Measurements from ENCODE around the gene B4GALNT1.
"Not testable (repeated sequence)": the region's sequence is repeated elsewhere in the genome, so short reads cannot be mapped to it uniquely, and the experiment has no call there.

B4GALNT1 gene

DNA sequence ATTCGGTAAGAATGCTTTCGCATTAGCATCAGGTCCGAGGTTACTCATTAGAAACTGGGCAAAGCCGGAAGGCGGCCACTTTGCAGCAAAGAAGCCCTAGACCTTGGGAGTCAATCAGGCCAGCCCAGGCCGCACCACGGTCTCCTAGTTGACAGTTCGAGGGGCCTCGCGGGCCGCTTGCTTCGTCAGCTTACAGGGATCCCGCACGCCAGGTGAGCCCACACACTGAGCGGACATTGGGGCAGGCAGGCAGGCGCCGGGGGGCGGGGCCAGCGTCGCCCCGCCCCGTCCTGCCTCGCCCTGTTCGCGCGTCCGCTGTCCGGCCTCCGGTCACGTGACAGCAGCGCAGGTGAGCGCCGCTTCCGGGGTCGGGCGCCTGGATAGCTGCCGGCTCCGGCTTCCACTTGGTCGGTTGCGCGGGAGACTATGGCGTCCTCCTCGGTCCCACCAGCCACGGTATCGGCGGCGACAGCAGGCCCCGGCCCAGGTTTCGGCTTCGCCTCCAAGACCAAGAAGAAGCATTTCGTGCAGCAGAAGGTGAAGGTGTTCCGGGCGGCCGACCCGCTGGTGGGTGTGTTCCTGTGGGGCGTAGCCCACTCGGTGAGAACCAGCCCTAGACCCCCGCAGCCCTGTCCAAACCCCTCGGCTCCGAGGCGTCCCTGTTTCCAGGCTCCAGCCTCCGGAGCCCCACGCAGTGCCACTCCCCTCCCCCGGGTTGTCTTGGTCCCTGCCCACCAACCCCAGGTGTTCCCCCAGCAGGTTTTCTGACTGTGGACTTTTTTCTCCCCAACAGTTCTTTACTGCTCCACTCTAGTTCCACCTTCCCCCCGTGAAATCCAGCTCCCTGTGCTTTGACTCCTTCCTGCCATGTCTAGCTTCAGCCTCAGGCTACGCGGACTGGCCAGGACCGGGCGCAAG lies 41.9 kb downstream of the B4GALNT1 start, which contains the start of gene PIP4K2C:
TSS of gene PIP4K2C (plus strand) at position 329 of the 918 bp plus-strand sequence. CDS start at position 427, 98 bp downstream.
- H3K4me3 ChIP-seq (ENCODE audit: low read depth, low read length): peak within 1 kb of the TSS; percentile 83
- no peak for DNase-seq (ENCODE audit: low read depth)
- in situ Hi-C loops (cut with HindIII; ENCODE audit: low sequenced_read_pairs): no loop called here
- TF ChIP-seq, protein P1, sequence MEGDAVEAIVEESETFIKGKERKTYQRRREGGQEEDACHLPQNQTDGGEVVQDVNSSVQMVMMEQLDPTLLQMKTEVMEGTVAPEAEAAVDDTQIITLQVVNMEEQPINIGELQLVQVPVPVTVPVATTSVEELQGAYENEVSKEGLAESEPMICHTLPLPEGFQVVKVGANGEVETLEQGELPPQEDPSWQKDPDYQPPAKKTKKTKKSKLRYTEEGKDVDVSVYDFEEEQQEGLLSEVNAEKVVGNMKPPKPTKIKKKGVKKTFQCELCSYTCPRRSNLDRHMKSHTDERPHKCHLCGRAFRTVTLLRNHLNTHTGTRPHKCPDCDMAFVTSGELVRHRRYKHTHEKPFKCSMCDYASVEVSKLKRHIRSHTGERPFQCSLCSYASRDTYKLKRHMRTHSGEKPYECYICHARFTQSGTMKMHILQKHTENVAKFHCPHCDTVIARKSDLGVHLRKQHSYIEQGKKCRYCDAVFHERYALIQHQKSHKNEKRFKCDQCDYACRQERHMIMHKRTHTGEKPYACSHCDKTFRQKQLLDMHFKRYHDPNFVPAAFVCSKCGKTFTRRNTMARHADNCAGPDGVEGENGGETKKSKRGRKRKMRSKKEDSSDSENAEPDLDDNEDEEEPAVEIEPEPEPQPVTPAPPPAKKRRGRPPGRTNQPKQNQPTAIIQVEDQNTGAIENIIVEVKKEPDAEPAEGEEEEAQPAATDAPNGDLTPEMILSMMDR (IDR thresholded peaks at IDR 0.05; ENCODE audit: low read depth, low read length, missing control alignments): no peak

DNA sequence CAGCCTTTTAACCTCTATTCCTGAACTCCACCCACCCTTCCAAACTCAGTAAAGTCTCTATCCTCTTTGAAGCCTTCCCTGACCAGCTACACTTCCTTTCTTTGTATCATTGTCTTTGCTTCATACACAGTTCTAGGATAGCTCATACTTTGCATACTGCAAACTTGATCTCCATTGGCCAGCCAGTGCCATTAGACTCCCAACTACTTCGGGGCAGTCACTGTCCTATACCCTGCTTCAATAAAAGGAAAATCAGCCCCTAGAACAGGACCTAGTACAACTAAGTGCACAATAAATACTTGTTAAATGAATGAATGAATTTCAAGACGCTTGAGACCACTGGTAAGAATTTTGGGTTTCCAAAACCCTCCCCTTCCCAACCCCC lies 42.5 kb downstream of the B4GALNT1 start:
- in situ Hi-C loops (cut with HindIII; ENCODE audit: low sequenced_read_pairs): no loop called here
- no peak for DNase-seq (ENCODE audit: low read depth)
- TF ChIP-seq, protein P1 (IDR thresholded peaks at IDR 0.05; ENCODE audit: low read depth, low read length, missing control alignments): no peak
- peak overlapping the region; percentile 83 for H3K4me3 ChIP-seq (ENCODE audit: low read depth, low read length)

DNA sequence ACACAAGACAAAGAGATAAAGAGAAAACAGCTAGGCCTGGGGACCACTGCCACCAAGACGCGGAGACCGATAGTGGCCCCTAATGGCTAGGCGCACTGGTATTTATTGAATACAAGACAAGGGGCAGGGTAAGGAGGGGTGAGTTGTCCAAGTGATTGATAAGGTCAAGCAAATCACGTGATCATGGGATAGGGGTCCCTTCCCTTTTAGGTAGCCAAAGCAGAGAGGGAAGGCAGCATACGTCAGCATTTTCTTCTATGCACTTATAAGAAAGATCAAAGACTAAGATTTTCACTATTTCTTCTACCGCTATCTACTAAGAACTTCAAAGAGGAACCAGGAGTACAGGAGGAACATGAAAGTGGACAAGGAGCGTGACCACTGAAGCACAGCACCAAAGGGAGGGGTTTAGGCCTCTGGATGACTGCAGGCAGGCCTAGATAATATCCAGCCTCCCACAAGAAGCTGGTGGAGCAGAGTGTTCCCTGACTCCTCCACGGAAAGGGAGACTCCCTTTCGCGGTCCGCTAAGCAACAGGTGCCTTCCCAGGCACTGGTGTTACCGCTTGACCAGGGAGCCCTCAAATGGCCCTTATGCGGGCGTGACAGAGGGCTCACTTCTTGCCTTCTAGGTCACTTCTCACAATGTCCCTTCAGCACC lies 43.9 kb downstream of the B4GALNT1 start:
- in situ Hi-C loops (cut with HindIII; ENCODE audit: low sequenced_read_pairs): loop anchor here (5.0 kb wide), 1 partner anchor 38 kb away; no protein-coding TSS in a partner anchor
- DNase-seq (ENCODE audit: low read depth); H3K4me3 ChIP-seq (ENCODE audit: low read depth, low read length): not testable (repeated sequence)

DNA sequence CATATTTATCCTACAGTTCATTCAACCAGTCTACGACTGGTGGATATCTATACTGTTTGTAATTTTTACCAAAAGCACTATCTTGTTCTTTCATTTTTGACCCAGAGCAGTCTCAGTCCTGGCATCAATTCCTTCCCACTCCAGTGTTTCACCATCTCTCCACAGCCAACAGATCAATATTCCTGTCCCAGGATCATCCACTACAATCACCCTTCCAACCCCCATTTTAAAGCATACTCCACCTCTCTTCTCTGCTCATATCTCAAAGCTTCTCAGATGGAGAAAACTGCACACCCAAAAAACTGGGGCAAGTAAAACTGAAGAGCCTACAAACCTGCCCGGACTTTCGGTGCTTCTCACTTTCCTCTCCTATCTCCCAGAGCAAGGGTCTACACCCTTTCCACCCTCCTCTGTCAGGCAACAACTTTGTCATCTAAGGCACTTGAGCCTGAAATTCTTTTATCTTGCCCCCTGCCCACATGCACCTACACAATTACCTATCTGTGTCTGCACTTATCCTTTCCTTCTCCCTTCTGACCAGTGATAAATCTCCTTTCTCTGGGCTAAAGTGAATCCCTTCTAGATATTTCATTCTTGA lies 46.1 kb downstream of the B4GALNT1 start:
- in situ Hi-C loops (cut with HindIII; ENCODE audit: low sequenced_read_pairs): loop anchor here (5.0 kb wide), 1 partner anchor 40 kb away; no protein-coding TSS in a partner anchor
- no peak overlapping the region for H3K4me3 ChIP-seq (ENCODE audit: low read depth, low read length)
- TF ChIP-seq, protein P1 (IDR thresholded peaks at IDR 0.05; ENCODE audit: low read depth, low read length, missing control alignments): no peak
- DNase-seq (ENCODE audit: low read depth): no peak

DNA sequence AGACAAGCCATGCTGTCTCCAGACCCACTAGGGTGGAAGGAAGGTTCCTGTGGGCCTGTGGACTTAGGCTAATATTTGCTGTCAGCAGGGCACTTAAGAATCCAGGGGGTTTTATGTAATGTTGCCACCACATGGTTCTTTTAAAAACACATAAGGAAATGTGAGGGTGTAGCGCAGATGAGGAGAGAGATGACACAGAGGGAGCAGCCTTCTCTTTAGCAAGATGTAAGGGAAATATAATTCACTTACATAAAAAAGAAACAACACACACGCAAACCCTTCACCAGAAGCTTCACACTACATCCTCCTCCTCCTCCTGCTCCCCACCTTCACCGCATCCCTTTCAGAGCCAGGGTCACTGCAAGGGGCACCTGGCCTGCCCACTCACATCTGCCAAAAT lies 46.9 kb downstream of the B4GALNT1 start:
- TF ChIP-seq, protein P1 (IDR thresholded peaks at IDR 0.05; ENCODE audit: low read depth, low read length, missing control alignments): no peak
- DNase-seq (ENCODE audit: low read depth): no peak
- in situ Hi-C loops (cut with HindIII; ENCODE audit: low sequenced_read_pairs): loop anchor here (5.0 kb wide), 1 partner anchor 41 kb away; no protein-coding TSS in a partner anchor
- H3K4me3 ChIP-seq (ENCODE audit: low read depth, low read length): no peak overlapping the region

DNA sequence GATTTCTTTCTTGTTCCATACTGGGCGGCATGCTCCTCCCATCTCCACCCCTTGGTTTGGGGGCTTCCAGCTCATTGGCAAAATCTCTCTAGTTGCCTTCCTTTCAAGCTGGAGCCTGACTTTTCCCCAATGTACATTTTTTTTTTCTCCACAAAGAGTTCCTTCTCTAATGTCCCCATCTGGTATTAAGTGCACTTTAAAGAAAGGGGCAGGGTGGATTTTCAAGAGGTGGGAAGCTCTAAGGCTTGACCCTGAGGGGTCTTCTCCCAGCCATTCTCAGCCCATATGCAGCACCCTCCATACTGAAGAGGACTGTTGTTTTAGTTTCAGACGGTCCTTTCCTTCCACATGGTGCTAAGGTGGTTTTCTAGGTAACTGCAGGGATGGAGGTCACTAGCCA lies 47.8 kb downstream of the B4GALNT1 start:
- TF ChIP-seq, protein P1 (IDR thresholded peaks at IDR 0.05; ENCODE audit: low read depth, low read length, missing control alignments): no peak
- in situ Hi-C loops (cut with HindIII; ENCODE audit: low sequenced_read_pairs): loop anchor here (5.0 kb wide), 1 partner anchor 42 kb away; no protein-coding TSS in a partner anchor
- DNase-seq (ENCODE audit: low read depth): no peak
- H3K4me3 ChIP-seq (ENCODE audit: low read depth, low read length): no peak overlapping the region
